HL-60/S4 (cell line): Measurements from ENCODE around the gene GKN1.

Experiments used
- in situ Hi-C: fragments of 300-500 bp; cut with MboI; formaldehyde crosslinking; loops from 2 replicates; pipeline ENCODE4 v1.14.3; 2022; ENCODE audit warnings: low sequenced_read_pairs

GKN1 gene, protein sequence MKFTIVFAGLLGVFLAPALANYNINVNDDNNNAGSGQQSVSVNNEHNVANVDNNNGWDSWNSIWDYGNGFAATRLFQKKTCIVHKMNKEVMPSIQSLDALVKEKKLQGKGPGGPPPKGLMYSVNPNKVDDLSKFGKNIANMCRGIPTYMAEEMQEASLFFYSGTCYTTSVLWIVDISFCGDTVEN

DNA sequence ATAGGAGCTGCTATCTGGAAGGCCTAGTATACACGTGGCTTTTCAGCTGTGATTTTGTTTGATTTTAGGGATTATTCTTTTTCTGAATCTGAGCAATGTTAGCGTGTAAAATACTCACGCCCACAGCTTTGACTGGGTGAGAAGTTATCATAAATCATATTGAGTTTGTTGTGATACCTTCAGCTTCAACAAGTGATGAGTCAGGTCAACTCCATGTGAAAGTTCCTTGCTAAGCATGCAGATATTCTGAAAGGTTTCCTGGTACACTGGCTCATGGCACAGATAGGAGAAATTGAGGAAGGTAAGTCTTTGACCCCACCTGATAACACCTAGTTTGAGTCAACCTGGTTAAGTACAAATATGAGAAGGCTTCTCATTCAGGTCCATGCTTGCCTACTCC is at the start of gene GKN1:
Gene GKN1, plus strand, starts transcription at position 386 of the 400 bp plus-strand sequence. CDS start 42 bp downstream, outside the sequence.
- in situ Hi-C loops: no loop called here

DNA sequence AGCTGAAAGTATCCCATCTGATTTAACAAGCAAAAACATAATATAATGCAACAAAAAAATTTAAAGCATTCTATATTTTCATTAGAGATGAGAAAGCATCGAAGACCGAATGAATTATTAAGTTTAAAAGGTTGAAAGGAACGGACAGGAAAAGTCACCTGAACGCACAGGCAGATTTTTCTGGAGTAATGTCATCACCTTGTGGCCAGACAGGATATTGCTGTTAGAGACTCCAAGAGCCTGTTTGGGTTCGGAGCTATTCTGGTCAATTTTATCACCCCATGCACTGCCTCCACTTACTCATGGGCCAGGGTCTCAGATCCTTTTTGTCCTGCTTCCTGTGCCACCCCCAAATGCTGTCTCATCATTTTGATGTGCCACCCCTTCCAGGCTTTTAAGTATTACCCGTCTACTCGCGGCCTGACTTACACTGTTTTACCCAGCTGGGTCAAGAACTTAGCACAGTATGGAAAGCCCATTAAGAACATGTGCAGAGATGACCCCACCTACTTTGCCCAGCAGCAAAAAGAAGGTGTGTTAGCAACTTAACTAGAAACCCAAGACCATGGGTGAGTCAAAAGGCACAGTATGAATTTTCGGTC is 49.0 kb upstream of the GKN1 start:
- in situ Hi-C loops: loop anchor here (10.0 kb wide), 1 partner anchor 451 kb away; no protein-coding TSS in a partner anchor

DNA sequence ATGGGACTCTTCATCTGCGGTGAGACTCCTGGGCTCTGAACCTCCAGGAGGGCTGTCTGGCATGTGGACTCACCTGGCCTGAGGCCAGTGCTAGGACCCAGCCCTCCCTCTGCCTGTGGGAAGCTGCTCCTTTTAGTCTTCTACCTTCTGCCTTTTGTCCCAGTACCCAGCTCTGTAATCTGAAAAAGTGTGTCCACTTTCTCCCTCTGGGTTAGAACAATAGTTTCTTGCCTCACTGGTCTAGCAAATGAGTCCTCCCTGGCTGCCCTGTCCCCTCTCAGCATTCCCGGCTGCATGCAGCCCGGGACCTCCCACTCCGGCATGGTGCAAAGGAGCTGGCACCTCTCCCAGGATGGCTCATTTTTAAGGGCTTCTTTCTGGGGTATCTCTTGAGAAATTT is 47.6 kb upstream of the GKN1 start:
- in situ Hi-C loops: loop anchor here (10.0 kb wide), 1 partner anchor 452 kb away; no protein-coding TSS in a partner anchor

DNA sequence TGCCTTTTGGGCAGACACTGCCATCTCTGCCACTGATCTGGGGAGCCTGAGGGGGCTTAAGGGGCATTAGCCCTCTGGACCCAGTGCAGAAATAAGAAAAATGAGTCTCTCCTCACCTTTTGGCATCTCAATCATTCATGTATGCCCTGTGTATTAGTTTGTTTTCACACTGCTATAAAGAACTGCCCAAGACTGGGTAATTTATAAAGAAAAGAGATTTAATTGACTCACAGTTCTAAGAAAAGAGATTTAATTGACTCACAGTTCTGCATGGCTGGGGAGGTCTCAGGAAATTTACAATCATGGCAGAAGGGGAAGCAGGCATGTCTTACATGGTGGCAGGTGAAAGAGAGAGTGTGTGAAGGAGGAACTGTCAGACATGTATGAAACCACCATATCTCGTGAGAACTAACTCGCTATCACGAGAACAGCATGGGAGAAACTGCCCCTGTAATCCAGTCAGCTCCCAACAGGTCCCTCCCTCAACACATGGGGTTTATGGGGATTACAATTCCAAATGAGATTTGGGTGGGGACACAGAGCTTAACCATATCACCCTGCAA is 43.2 kb upstream of the GKN1 start:
- in situ Hi-C loops: no loop called here

DNA sequence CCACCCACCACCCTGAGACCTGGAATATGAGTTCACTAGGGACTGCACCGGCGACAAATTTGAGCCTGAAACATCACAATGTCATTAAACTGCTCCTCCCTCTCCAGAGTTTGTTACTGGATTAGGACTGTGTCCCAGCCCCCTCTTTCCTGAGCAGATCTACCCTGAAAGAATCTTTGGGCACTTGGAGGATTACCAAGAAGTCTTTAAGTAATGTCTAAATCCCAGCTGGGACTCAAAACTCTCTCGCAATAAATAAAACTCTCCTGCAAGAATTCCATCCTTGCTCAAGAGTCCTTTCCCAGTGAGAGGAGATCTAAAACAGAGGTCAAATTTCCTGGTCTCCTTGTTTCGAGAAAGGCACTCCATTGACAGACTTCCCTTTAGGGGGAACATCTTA is 42.6 kb upstream of the GKN1 start:
- in situ Hi-C loops: no loop called here

DNA sequence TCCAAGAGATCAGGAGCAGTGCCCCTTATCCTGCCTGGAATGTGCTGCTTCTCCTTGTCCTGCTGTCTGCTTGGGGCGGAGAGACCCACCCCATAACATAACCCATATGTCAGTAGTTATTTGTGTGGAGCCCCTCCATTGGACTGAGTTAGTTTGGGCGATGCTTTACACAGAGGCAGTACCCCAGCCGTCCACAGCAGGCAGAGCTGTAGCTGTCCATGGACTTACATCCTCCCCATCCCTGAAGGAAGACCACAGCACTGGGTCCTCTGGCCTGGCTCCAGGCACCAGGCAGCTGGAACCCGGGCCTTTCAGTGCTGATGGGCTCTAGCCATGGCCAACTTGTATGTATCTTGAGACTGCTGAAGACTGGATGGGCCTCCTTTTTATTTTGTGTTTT is 42.0 kb upstream of the GKN1 start:
- in situ Hi-C loops: no loop called here

DNA sequence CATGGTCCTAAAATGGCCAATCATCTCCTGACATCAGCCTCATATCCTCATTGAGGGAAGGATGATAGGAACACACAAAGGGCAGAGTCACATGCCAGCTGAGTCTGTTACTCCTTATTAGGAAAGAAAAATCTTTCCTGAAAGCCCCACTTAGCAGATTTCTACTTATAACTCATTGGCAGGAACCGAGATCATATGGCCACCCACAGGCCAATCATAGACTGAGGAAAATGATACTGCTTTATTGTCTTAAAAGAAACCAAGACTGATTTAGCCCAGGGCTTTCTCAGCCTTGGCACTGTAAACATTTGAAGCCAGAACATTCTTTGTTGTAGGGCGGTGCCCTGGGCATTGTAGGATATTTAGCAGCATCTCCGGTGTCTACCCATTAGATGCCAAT is 40.4 kb upstream of the GKN1 start:
- in situ Hi-C loops: no loop called here

DNA sequence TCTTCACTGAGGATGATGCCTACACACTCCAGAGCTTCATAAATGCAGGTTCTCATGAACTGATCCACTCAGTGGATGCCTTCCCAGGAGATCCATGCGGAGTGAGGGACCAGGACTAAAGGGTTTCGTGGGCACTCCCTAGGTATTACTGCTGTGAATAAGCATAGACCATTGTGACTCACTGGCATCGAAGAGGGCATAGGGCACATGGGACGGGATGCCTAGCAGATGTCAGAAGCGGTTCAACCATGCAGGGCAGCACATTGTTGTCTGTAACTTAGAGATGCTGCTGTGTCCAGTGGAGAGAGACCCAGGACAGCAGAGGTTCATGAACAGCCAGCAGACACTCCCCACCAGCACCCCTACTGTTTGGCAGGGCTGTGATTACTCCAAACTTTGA is 39.0 kb upstream of the GKN1 start:
- in situ Hi-C loops: no loop called here

DNA sequence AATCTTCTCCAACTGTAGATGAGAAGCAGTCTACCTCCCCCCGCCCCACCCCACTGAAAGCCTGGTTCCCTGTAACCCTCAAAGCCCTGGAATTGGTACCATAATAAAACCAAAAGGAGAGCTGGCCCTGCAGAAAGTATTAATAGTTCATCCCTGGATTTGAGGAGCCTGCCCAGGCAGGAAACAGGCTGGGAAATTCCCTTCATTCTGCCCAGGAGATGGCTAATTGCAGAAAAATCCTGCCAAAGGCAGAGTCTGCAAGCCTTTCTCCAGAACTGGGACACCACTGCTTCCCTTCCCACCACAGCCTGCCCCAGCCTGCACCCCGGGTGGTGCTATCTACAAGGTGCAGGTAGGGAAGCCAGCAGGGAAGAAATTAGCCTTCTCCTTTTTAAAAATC is 38.0 kb upstream of the GKN1 start:
- in situ Hi-C loops: no loop called here

DNA sequence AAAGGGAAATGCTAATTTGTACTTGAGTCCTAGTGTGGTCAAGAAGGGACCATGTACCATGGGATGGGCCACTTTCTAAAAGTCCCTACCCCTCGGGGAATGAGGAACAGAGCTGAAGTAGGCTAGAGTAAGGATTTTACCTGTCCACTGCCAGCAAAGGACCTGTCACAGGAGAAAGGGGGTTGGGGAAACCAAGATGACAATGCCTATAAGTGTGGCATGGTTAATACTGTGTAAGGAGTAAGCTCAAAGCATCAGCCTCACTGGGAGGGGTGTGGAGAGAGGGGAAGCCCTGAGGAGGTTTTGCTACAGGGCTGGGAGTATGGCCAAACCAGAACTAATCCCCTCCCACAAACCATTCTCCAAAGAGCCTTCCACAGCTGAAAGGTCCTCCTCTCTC is 37.5 kb upstream of the GKN1 start:
- in situ Hi-C loops: no loop called here

DNA sequence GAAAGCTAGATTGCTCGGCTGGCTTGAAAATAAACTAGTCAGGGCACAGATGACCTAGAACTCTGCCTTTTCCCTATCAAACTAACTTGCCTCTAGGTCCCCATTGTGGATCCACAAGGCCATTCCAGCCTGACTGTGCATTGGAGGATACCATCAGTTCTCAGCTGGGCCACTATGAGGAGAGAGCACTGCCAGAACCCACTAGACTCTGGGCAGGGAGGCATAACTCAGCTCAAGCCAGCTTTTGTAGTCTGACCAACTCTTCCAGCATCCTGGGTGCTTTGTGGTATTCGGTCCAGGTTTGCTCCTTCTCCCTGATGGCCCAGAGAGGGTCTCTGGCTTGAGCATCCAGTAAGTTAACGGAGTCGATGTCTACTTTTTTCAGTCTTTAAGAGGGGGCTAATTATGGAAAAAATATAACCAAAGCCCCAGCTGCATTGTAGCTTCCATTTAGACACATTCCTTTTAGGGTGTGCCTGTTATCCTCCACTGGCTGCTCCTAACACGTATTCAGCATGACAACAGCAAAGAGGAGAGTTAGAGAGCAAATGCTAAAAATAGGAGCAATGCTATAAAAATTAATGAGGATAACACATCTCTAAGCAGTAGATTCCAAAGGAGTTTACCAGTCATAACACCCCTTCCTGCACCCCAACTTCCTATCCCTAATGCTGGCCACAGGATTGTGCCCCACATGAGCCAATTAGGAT is 36.9 kb upstream of the GKN1 start:
- in situ Hi-C loops: no loop called here

DNA sequence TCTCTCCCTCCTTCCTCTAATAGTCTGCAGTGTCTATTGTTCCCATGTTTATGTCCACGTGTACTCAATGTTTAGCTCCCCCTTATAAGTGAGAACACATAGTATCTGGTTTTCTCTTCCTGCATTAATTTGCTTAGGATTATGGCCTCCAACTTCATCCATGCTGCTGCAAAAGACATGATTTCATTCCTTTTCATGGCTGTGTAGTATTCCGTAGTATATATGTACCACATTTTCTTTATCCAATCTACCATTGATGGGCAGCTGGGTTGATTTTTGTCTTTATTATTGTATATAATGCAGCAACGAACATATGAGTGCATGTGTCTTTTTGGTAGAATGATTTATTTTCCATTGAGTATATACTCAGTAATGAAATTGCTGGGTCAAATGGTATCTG is 35.5 kb upstream of the GKN1 start:
- in situ Hi-C loops: no loop called here

DNA sequence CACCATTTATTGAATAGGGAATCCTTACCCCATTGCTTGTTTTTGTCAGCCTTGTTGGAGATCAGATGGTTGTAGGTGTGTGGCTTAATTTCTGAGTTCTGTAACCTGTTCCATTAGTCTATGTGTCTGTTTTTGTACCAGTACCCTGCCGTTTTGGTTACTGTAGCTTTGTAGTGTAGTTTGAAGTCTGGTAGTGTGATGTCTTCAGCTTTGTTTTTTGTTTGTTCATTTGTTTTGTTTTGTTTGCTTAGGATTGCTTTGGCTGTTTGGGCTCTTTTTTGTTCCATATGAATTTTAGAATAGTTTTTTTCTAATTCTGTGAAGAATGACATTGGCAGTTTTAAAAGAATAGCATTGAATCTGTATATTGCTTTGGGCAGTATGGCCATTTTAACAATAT is 34.5 kb upstream of the GKN1 start:
- in situ Hi-C loops: no loop called here

DNA sequence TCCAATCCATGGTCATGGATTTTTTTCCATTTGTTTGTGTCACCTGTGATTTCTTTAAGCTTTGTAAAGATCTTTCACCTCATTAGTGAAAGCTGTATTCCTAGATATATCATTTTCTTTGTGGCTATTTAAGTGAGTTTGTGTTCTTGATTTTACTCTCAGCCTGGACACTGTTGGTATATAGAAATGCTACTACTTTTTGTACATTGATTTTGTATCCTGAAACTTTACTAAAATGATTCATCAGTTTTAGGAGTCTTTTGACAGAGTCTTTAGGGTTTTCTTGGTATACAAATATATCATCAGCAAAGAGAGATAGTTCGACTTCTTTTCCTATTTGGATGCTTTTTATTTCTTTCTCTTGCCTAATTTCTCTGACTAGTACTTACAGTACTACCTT is 34.1 kb upstream of the GKN1 start:
- in situ Hi-C loops: no loop called here

DNA sequence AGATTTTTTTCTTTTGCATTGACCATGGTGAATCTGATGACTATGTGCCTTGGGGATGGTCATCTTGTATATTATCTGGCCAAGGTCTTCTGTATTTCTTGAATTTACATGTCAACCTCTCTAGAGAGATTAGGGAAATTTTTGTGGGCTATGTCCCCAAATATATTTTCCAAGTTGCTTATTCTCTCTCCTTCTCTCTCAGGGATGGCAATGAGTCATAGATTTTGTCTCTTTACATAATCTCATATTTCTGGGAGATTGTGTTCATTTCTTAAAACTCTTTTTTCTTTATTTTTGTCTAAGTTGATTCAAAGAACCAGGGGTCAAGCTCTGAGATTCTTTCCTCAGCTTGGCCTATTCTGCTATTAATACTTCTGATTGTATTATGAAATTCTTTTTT is 31.6 kb upstream of the GKN1 start:
- in situ Hi-C loops: no loop called here

DNA sequence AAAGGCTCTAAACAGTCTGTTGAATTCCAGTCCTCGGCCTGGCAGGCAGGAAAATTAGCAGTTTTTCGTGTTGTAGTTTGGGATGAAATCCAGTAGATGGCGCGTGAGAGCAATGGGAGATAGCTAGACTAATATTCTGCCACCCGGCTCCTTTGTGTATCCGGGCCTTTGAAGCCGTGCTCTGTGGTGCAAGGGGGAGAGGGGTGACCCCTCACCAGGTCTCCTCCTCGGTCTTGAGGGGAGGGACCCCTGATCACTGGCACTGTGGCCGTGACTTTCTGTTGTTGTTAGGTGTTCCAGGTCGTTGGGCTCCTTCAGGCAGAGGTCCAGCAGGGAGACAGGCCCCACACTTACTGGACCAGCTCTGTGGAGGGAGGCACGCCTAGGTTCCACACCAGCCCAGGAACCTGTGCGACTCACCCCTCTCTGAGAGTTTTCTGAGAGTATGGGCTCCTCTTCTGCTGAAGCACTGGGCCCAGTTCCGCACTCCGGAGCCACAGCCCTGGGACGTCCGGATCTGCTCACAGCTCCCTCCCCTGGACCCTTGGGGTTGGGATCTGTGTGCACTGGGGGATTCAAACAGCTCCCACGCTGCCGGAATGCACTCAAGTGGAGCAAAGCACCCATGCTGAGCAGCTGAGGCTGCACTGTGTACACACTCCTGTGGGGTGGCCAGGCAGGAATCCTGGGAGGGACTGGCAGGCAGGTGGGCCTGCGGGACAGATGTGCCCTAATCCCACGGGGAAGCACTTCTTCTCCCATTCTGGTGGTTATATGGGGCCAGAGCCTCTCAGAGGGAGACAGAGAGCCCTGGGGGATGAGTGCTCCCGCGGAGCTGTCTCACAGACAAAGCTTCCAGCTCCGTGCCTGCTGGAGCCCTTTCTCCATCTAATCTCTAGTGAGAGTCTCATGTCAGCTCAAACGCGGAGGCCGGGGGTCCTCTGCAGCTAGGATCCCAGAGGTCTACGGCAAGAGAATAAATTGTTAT is 30.6 kb upstream of the GKN1 start:
- in situ Hi-C loops: no loop called here

DNA sequence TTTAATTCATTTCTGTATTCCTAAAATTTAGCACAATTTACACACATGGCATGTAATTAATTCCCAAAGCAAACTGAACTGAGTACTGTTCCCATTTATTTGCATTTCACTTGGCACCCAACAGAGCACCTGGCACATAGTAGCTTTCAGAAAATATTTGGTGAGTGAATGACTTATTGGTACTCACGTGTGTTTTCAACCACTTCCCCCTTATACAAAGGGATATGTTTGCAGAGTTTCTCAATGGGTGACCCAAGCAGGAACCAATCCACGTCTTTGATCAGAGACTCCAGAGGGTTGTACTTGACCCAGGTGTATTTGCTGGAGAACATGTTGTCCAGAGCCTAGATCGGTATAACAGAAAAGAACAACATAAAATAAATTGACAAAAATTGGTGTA is 28.3 kb upstream of the GKN1 start:
- in situ Hi-C loops: no loop called here

DNA sequence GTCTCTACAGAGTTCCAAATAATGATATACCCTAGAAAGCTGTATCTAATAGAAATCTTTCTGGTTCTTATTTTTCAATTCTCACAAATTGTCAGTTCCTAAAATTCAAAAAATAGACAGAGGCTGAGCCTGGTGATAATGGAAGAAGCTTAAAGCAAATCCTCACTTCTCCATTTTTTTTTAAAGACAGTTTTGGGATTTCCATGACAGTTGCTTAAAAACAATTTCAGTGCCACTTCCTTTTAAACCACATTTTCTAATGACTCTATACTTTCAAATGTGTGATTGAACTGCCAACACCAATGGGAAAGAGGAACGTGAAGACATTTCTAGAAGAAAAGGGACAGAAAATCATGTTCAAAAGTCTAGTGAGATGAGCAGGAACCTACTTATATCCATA is 25.7 kb upstream of the GKN1 start:
- in situ Hi-C loops: no loop called here

DNA sequence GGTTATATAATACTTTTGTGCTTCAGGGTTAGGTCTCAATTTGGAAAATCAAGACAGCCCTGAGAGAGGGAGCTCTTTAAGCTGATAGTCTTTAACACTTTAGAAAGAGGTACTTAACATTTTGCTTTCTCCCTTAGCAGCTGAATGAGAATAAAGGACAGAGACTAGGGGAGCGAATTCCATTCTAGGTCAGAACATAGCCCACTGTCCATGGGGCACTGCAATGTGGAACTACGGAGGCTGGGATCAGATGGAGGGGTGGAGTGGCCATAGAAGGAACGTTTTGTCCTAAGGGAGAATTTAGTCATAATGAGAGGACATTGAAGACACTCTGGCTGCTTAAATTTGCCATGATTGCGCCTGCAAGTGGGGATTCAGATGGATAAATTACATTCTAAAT is 22.5 kb upstream of the GKN1 start:
- in situ Hi-C loops: no loop called here

DNA sequence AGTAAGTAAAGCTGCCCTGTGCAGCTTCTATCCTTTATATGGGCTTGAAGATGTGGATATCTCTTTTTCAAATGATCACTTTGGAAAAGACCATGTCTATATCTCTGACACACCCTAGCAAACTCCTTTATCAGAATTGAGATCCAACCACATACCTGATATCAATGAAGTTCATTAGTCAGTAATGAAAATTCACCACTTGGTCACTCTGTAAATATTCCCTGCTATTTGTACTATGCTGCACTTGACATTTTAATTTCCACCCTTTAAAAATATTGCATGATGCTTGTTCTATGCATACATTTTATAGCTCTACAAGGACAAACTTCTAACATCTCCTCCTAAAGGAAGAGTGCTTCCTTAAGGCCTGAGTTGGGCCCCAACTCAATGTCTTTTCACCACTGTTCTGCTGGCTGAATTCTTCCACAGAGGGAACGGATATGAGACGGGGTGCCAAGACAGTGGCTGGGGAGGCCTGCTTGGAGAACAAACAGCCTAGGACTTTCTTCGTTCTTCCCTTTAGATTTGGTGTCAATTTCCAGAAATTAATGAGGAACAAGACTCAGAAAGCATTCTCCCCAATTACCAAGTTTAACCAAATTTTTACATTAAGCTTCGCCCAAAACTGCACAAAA is 21.4 kb upstream of the GKN1 start, which contains the start of gene GKN2:
Gene GKN2, minus strand, starts transcription at position 7 of the 635 bp plus-strand sequence. CDS start 32 bp downstream, outside the sequence.
- in situ Hi-C loops: no loop called here
